ENCODE data around the gene LSM12. TPM values are rescaled to one million over a fixed set of nuclear protein-coding genes. Genes with fewer than 3 reads are reported as not detected.

The LSM12 gene
- polyA plus RNA-seq, 3 donors: 24.7 to 65.8 (median 64.4) TPM

- H3K27ac ChIP-seq (ENCODE audit: low read depth in 1 of 2, low read length in 2 of 2): no peak overlapping the region
- H3K79me2 ChIP-seq (ENCODE audit: insufficient read depth, low read length): no peaks in the 10 kb centered on the region
- Mint-ChIP-seq H3K27ac (peak overlapping the region in 1 of 7 donors; percentile 83), H3K36me3 (peaks cover 60 to 90% of the 10 kb centered on the region in 2 donors), H3K4me1 (no peaks in the 10 kb centered on the region), H3K9me3 (peaks cover 0 to 3% (median 0%) of the 10 kb centered on the region in 7 donors), H3K4me3 (no peak overlapping the region), H3K27me3 (ENCODE audit: low read depth in 3 of 3) (peaks cover 0 to 5% (median 0%) of the 10 kb centered on the region in 3 donors)
- intact Hi-C loops (cut with micrococcal nuclease): no loop called here
- H3K9ac ChIP-seq (ENCODE audit: insufficient read depth, low read length, poor library complexity, severe bottlenecking): no peak overlapping the region
- peaks cover 58 to 77% of the 10 kb centered on the region in 2 donors for H3K36me3 ChIP-seq (replicated peaks in 1 of 2; ENCODE audit: control insufficient read depth in 1 of 2, insufficient read depth in 2 of 2, low read length in 2 of 2)
- no peaks in the 10 kb centered on the region for H4K20me1 ChIP-seq (ENCODE audit: insufficient read depth, low read length)
- no peak overlapping the region for H2AFZ ChIP-seq (ENCODE audit: insufficient read depth, low read depth, low read length, poor library complexity, severe bottlenecking)
- 100% methylated on average over 2 of the region's 5 CpGs for WGBS (ENCODE audit: insufficient coverage)
- H3K4me2 ChIP-seq (replicated peaks; ENCODE audit: extremely low read depth, low read length, poor library complexity, severe bottlenecking): no peak overlapping the region
- no peak for DNase-seq
- H3K9me3 ChIP-seq (replicated peaks in 1 of 2; ENCODE audit: control insufficient read depth in 1 of 2, insufficient read depth in 1 of 2, low read length in 2 of 2): no peaks in the 10 kb centered on the region
- no peaks in the 10 kb centered on the region for H3K4me1 ChIP-seq (ENCODE audit: control insufficient read depth in 1 of 2, insufficient read depth in 2 of 2, low read length in 2 of 2)
- TF ChIP-seq, protein P1, sequence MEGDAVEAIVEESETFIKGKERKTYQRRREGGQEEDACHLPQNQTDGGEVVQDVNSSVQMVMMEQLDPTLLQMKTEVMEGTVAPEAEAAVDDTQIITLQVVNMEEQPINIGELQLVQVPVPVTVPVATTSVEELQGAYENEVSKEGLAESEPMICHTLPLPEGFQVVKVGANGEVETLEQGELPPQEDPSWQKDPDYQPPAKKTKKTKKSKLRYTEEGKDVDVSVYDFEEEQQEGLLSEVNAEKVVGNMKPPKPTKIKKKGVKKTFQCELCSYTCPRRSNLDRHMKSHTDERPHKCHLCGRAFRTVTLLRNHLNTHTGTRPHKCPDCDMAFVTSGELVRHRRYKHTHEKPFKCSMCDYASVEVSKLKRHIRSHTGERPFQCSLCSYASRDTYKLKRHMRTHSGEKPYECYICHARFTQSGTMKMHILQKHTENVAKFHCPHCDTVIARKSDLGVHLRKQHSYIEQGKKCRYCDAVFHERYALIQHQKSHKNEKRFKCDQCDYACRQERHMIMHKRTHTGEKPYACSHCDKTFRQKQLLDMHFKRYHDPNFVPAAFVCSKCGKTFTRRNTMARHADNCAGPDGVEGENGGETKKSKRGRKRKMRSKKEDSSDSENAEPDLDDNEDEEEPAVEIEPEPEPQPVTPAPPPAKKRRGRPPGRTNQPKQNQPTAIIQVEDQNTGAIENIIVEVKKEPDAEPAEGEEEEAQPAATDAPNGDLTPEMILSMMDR (IDR thresholded peaks at IDR 0.05): no peak
- H3K27me3 ChIP-seq (ENCODE audit: control insufficient read depth in 2 of 2, insufficient read depth in 2 of 2, low read length in 2 of 2): no peaks in the 10 kb centered on the region
- no peak overlapping the region for H3K4me3 ChIP-seq (replicated peaks in 1 of 3; ENCODE audit: low read depth in 2 of 3, low read length in 3 of 3)
Measured at GRCh38 chr17:44085908-44086307, 19.4 kb upstream of the LSM12 start.

GRCh38 chr17:44084921-44085320 lies 18.4 kb upstream of the LSM12 start:
- Histone ChIP-seq H3K4me3 (replicated peaks in 1 of 3; ENCODE audit: low read depth in 2 of 3, low read length in 3 of 3) (no peak overlapping the region), H3K27me3 (ENCODE audit: control insufficient read depth in 2 of 2, insufficient read depth in 2 of 2, low read length in 2 of 2) (no peaks in the 10 kb centered on the region), H2AFZ (ENCODE audit: insufficient read depth, low read depth, low read length, poor library complexity, severe bottlenecking) (no peak overlapping the region), H3K79me2 (ENCODE audit: insufficient read depth, low read length) (no peaks in the 10 kb centered on the region), H3K4me2 (replicated peaks; ENCODE audit: extremely low read depth, low read length, poor library complexity, severe bottlenecking) (no peak overlapping the region), H4K20me1 (ENCODE audit: insufficient read depth, low read length) (peaks cover 1% of the 10 kb centered on the region), H3K36me3 (replicated peaks in 1 of 2; ENCODE audit: control insufficient read depth in 1 of 2, insufficient read depth in 2 of 2, low read length in 2 of 2) (peaks cover 56 to 84% of the 10 kb centered on the region in 2 donors), H3K4me1 (ENCODE audit: control insufficient read depth in 1 of 2, insufficient read depth in 2 of 2, low read length in 2 of 2) (peaks cover 6 to 10% of the 10 kb centered on the region in 2 donors), H3K9ac (ENCODE audit: insufficient read depth, low read length, poor library complexity, severe bottlenecking) (no peak overlapping the region), H3K9me3 (replicated peaks in 1 of 2; ENCODE audit: control insufficient read depth in 1 of 2, insufficient read depth in 1 of 2, low read length in 2 of 2) (no peaks in the 10 kb centered on the region), H3K27ac (ENCODE audit: low read depth in 1 of 2, low read length in 2 of 2) (no peak overlapping the region)
- H3K27me3 Mint-ChIP-seq (ENCODE audit: low read depth in 3 of 3): peaks cover 0 to 5% (median 0%) of the 10 kb centered on the region in 3 donors
- TF ChIP-seq, protein P1 (IDR thresholded peaks at IDR 0.05): no peak
- WGBS (ENCODE audit: insufficient coverage): 95% methylated on average over 7 of the region's 7 CpGs
- H3K36me3 Mint-ChIP-seq: peaks cover 68 to 94% of the 10 kb centered on the region in 2 donors
- H3K9me3 Mint-ChIP-seq: no peaks in the 10 kb centered on the region
- intact Hi-C loops (cut with micrococcal nuclease): no loop called here
- peak overlapping the region in 2 of 7 donors; percentile 61 to 73 for H3K27ac Mint-ChIP-seq
- H3K4me3 Mint-ChIP-seq: no peak overlapping the region
- DNase-seq: no peak
- peaks cover 8% of the 10 kb centered on the region for H3K4me1 Mint-ChIP-seq
